ENCODE data around the gene TRIM17.

Gene TRIM17

DNA sequence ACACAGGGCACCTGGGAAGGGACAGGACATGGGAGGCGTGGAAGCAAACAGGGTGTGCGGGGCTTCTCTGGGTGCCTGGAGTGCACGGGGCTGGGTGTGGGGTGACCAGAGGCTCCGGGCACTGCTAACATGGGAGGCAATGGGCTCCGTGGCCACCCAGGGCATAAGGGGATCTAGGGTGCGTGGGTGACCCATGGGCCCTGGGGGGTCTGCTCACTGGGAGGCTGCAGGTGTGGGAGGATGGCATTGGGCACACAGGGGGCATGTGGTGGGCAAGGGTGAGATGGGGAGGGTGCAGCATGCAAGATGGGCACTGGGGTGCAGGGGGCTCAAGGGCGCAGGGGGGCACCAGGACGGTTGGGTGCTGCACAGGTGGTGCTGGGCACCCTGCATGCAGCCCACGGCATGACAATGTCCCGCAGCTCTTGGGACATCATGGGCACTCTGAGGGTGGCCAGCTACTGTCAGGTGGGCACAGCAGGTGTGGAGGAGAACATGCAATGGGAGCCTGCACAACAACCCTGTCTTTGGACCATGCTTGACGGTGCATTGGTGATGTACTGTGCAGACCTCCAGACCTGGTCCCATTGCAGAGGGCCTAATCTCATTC, 25.1 kb downstream of the TRIM17 start:
- no peak overlapping the region for H3K4me3 ChIP-seq (ENCODE audit: low read depth, low read length)
- no peak for TF ChIP-seq MYC (IDR thresholded peaks at IDR 0.05; ENCODE audit: low read depth, low read length)
- TF ChIP-seq, protein P1, sequence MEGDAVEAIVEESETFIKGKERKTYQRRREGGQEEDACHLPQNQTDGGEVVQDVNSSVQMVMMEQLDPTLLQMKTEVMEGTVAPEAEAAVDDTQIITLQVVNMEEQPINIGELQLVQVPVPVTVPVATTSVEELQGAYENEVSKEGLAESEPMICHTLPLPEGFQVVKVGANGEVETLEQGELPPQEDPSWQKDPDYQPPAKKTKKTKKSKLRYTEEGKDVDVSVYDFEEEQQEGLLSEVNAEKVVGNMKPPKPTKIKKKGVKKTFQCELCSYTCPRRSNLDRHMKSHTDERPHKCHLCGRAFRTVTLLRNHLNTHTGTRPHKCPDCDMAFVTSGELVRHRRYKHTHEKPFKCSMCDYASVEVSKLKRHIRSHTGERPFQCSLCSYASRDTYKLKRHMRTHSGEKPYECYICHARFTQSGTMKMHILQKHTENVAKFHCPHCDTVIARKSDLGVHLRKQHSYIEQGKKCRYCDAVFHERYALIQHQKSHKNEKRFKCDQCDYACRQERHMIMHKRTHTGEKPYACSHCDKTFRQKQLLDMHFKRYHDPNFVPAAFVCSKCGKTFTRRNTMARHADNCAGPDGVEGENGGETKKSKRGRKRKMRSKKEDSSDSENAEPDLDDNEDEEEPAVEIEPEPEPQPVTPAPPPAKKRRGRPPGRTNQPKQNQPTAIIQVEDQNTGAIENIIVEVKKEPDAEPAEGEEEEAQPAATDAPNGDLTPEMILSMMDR (IDR thresholded peaks at IDR 0.05; ENCODE audit: low read depth, low read length) = no peak
- TF ChIP-seq POLR2A (IDR thresholded peaks at IDR 0.05; ENCODE audit: extremely low read depth, insufficient read length) = no peak
- DNase-seq (ENCODE audit: low read depth) = no peak

DNA sequence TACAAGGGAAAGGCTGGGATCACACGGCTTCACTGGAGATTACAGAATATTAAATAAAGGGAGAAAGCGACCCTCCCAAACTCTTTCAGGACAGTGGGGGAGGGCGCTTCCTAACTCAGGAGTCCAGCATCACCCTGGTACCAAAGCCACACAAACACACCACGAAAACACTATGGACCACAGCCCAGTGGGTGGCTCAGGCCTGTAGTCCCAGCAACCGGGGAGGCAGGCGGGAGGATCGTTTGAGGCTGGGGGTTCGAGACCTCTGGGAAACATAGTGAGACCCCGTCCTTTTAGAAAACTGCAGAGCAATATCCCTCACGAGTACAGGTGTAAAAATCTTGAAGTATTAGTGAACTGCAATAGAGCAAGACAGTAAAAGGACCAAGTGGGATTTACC, 26.0 kb downstream of the TRIM17 start:
- H3K4me3 ChIP-seq (ENCODE audit: low read depth, low read length) = no peak overlapping the region
- no peak for DNase-seq (ENCODE audit: low read depth)
- TF ChIP-seq, protein P1 (IDR thresholded peaks at IDR 0.05; ENCODE audit: low read depth, low read length) = no peak
- TF ChIP-seq, protein P2, sequence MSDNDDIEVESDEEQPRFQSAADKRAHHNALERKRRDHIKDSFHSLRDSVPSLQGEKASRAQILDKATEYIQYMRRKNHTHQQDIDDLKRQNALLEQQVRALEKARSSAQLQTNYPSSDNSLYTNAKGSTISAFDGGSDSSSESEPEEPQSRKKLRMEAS (IDR thresholded peaks at IDR 0.05; ENCODE audit: low read depth, low read length) = no peak
- TF ChIP-seq MYC (IDR thresholded peaks at IDR 0.05; ENCODE audit: low read depth, low read length) = no peak
- no peak for TF ChIP-seq POLR2A (IDR thresholded peaks at IDR 0.05; ENCODE audit: extremely low read depth, insufficient read length)

DNA sequence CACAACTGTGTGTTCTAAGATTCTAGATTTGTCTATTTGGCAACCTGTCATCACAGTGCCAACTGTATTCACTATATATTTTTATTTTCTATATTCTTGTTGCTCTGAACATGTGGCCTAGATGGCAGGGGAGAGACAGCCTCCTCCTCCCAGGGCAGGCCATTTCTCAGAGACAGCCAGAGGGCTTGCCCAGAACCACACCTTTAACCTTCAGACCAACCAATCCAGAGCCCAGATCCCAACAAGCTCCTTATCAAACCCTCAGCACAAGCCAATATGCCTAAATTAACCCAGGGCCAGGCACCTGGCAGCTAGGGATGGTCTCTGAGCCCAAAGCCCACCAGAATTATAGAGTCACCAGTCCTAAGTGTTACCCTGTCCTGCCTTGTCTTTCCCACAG, 29.3 kb downstream of the TRIM17 start:
- no peak for DNase-seq (ENCODE audit: low read depth)
- no peak overlapping the region for H3K4me3 ChIP-seq (ENCODE audit: low read depth, low read length)
- TF ChIP-seq MYC (IDR thresholded peaks at IDR 0.05; ENCODE audit: low read depth, low read length) = no peak
- TF ChIP-seq, protein P1 (IDR thresholded peaks at IDR 0.05; ENCODE audit: low read depth, low read length) = no peak
- TF ChIP-seq POLR2A (IDR thresholded peaks at IDR 0.05; ENCODE audit: extremely low read depth, insufficient read length) = no peak
- TF ChIP-seq, protein P2 (IDR thresholded peaks at IDR 0.05; ENCODE audit: low read depth, low read length) = no peak

DNA sequence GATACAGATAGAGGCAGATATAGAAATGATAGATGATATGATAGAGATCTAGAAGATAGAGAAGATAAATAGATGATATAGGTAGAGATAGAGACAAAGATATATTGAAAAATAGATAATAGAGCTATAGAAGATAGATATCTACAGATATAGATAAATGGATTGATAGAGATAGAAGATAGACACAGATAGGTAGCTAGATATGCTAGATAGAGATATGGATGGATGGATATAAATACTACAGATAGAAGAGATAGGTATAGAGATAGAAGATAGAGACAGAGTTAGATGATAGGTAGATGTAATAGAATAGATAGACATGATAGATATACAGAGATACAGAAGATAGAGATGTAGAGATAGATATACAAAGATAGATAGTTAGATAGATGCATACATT, 31.4 kb downstream of the TRIM17 start:
- TF ChIP-seq MYC (IDR thresholded peaks at IDR 0.05; ENCODE audit: low read depth, low read length) = no peak
- TF ChIP-seq POLR2A (IDR thresholded peaks at IDR 0.05; ENCODE audit: extremely low read depth, insufficient read length) = no peak
- TF ChIP-seq, protein P1 (IDR thresholded peaks at IDR 0.05; ENCODE audit: low read depth, low read length) = no peak
- TF ChIP-seq, protein P2 (IDR thresholded peaks at IDR 0.05; ENCODE audit: low read depth, low read length) = no peak
- no peak for DNase-seq (ENCODE audit: low read depth)
- no peak overlapping the region for H3K4me3 ChIP-seq (ENCODE audit: low read depth, low read length)

DNA sequence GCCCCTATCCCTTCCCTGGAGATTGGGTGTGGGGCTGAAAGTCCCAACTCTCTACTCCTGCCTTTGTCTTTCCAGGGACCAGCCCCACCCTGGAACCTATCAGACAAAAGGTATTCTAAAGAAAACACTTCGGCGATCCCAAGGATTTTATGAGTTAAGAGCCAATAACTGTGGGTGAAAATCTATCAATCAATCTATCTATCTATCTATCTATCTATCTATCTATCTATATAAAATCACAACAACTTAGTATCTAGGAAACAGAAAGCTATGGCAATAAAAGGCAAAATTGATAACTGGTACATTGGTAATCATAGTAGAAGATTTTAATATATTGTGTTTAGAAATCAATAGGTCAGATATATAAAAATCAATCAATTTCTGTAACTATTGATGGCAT, 32.9 kb downstream of the TRIM17 start:
- no peak for TF ChIP-seq POLR2A (IDR thresholded peaks at IDR 0.05; ENCODE audit: extremely low read depth, insufficient read length)
- TF ChIP-seq, protein P1 (IDR thresholded peaks at IDR 0.05; ENCODE audit: low read depth, low read length) = no peak
- TF ChIP-seq, protein P2 (IDR thresholded peaks at IDR 0.05; ENCODE audit: low read depth, low read length) = no peak
- TF ChIP-seq MYC (IDR thresholded peaks at IDR 0.05; ENCODE audit: low read depth, low read length) = no peak
- no peak overlapping the region for H3K4me3 ChIP-seq (ENCODE audit: low read depth, low read length)
- no peak for DNase-seq (ENCODE audit: low read depth)

DNA sequence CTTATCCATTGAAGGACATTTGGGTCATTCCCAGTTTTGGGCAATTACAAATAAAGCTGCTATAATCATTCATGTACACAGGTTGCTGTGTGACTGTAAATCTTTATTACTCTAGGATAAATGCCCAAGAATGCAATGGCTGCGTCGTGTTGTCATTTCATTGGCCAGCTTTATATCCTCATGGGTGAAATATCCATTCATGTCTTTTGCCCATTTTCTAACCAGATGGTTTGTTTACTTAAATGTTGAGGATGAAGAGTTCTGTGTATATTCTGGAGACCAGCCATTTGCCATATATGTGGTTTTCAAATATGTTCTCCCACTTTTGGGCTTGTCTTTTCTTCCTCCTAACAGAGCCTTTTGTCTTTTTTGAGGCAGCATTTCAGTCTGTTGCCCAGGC, 35.3 kb downstream of the TRIM17 start:
- TF ChIP-seq, protein P1 (IDR thresholded peaks at IDR 0.05; ENCODE audit: low read depth, low read length) = no peak
- TF ChIP-seq, protein P2 (IDR thresholded peaks at IDR 0.05; ENCODE audit: low read depth, low read length) = no peak
- no peak for TF ChIP-seq POLR2A (IDR thresholded peaks at IDR 0.05; ENCODE audit: extremely low read depth, insufficient read length)
- TF ChIP-seq MYC (IDR thresholded peaks at IDR 0.05; ENCODE audit: low read depth, low read length) = no peak
- DNase-seq (ENCODE audit: low read depth) = no peak
- no peak overlapping the region for H3K4me3 ChIP-seq (ENCODE audit: low read depth, low read length)

All from NB4 (cell line).